Right lobe of liver (tissue), 4 donors: ENCODE data around the gene SYTL1.

Source experiments
- CTCF ChIP-seq, 4 donors: fragments of 200-600 bp in 3 of 4; fragments of 450-650 bp in 1 of 4; IDR thresholded peaks; one replicate each; pipeline versions ENCODE4 v1.5.1 to v1.8.0; 2016 to 2022; ENCODE audit warnings: antibody characterized with exemption in 4 of 4, mild to moderate bottlenecking in 2 of 4
- POLR2A ChIP-seq: fragments of 450-650 bp; IDR thresholded peaks from one replicate; pipeline ENCODE4 v1.6.1; 2017; ENCODE audit warnings: antibody characterized with exemption, mild to moderate bottlenecking
- donor health status: DM: no; HTN: no; CAD: no.
- donor health status: DM: no; HTN: no; CAD: no.
- donor health status: DM: no; HTN: yes; CAD: no.

- TF ChIP-seq CTCF (IDR thresholded peaks at IDR 0.05) (no peak), POLR2A (no peak)
Observed at GRCh38 chr1:27363766-27364695, 22.2 kb downstream of the SYTL1 start.
